Tibial artery (tissue), 4 donors: ENCODE measurements around the gene SLC35F1.
A peak's percentile ranks its signal among the peaks of the same experiment; 100 is the strongest.

Source experiments
- DNase-seq, 2 donors: peaks; one replicate each; pipeline ENCODE4 v3.0.0-alpha.2; 2019
- H3K27ac ChIP-seq, 2 donors: fragments of 200-600 bp; sonication (generic) in 1 of 2; 1 replicate in 1 of 2; 2 replicates in 1 of 2; pipeline ENCODE4 v1.5.1; 2018 to 2019; ENCODE audit warnings: mild to moderate bottlenecking in 1 of 2
- H3K27me3 ChIP-seq, 2 donors: fragments of 200-600 bp; sonication (generic) in 1 of 2; one replicate each; pipeline versions ENCODE4 v1.5.1 to v1.6.0; 2016 to 2019
- H3K36me3 ChIP-seq, 3 donors: fragments of 200-600 bp; sonication (generic) in 2 of 3; one replicate each; pipeline ENCODE4 v1.5.1; 2016 to 2019; ENCODE audit warnings: mild to moderate bottlenecking in 2 of 3
- H3K4me1 ChIP-seq, 4 donors: fragments of 200-600 bp; sonication (generic) in 2 of 4; 1 replicate in 3 of 4; 2 replicates in 1 of 4; pipeline ENCODE4 v1.5.1; 2016 to 2019
- H3K4me3 ChIP-seq, 2 donors: fragments of 200-600 bp; sonication (generic) in 1 of 2; 1 replicate in 1 of 2; 2 replicates in 1 of 2; pipeline ENCODE4 v1.5.1; 2018 to 2019; ENCODE audit warnings: mild to moderate bottlenecking in 2 of 2
- H3K9me3 ChIP-seq, 3 donors: fragments of 200-600 bp; sonication (generic) in 1 of 3; one replicate each; pipeline ENCODE4 v1.5.1; 2016 to 2019
- CTCF ChIP-seq, 2 experiments: fragments of 200-600 bp in 1 of 2; fragments of 450-650 bp in 1 of 2; IDR thresholded peaks; one replicate each; pipeline ENCODE4 v1.5.1; 2017 to 2019; ENCODE audit warnings: antibody characterized with exemption in 2 of 2, mild to moderate bottlenecking in 1 of 2, moderate library complexity in 1 of 2
- intact Hi-C: fragments of 100-400 bp; cut with DNase I; formaldehyde crosslinking; loops from one replicate; pipeline ENCODE4 v1.15.0; 2023; ENCODE audit warnings: low total_unique reads

The SLC35F1 gene

GRCh38 chr6:118319894-118320649 lies 413.0 kb downstream of the SLC35F1 start:
- peaks cover 4 to 97% (median 44%) of the 10 kb centered on the region in 4 donors for H3K4me1 ChIP-seq
- H3K36me3 ChIP-seq, result no peaks in the 10 kb centered on the region
- H3K9me3 ChIP-seq, result no peaks in the 10 kb centered on the region
- no peak for DNase-seq
- H3K27me3 ChIP-seq, result no peaks in the 10 kb centered on the region
- intact Hi-C loops, result no loop called here
- H3K27ac ChIP-seq, result peak overlapping the region; percentile 77 to 88
- TF ChIP-seq CTCF (IDR thresholded peaks at IDR 0.05), result no peak
- no peak overlapping the region for H3K4me3 ChIP-seq

- no peak for TF ChIP-seq CTCF (IDR thresholded peaks at IDR 0.05)
- intact Hi-C loops, result no loop called here
- Histone ChIP-seq H3K9me3 (no peaks in the 10 kb centered on the region), H3K4me3 (no peak overlapping the region), H3K27me3 (no peaks in the 10 kb centered on the region), H3K4me1 (peaks cover 4 to 97% (median 45%) of the 10 kb centered on the region in 4 donors), H3K27ac (peak overlapping the region; percentile 77 to 88), H3K36me3 (no peaks in the 10 kb centered on the region)
- DNase-seq, result no peak
Observed at GRCh38 chr6:118320652-118321051, 413.6 kb downstream of the SLC35F1 start.

GRCh38 chr6:118324116-118324515 lies 417.1 kb downstream of the SLC35F1 start:
- Histone ChIP-seq H3K27me3 (no peaks in the 10 kb centered on the region), H3K4me1 (peaks cover 0 to 96% (median 48%) of the 10 kb centered on the region in 4 donors), H3K4me3 (no peak overlapping the region), H3K27ac (peak overlapping the region; percentile 77 to 88), H3K9me3 (no peaks in the 10 kb centered on the region), H3K36me3 (no peaks in the 10 kb centered on the region)
- intact Hi-C loops, result no loop called here
- DNase-seq, result no peak
- TF ChIP-seq CTCF (IDR thresholded peaks at IDR 0.05), result no peak

- Histone ChIP-seq H3K27ac (peak overlapping the region; percentile 77 to 88), H3K36me3 (no peaks in the 10 kb centered on the region), H3K4me3 (no peak overlapping the region), H3K27me3 (no peaks in the 10 kb centered on the region), H3K4me1 (peaks cover 0 to 85% (median 35%) of the 10 kb centered on the region in 4 donors), H3K9me3 (no peaks in the 10 kb centered on the region)
- TF ChIP-seq CTCF (IDR thresholded peaks at IDR 0.05), result no peak
- DNase-seq, result peak; percentile 54 to 85
- intact Hi-C loops, result no loop called here
Observed at GRCh38 chr6:118325220-118325860, 418.3 kb downstream of the SLC35F1 start.

- Histone ChIP-seq H3K27me3 (no peaks in the 10 kb centered on the region), H3K27ac (peak overlapping the region; percentile 77 to 88), H3K4me1 (peaks cover 0 to 71% (median 23%) of the 10 kb centered on the region in 4 donors), H3K36me3 (no peaks in the 10 kb centered on the region), H3K9me3 (no peaks in the 10 kb centered on the region), H3K4me3 (no peak overlapping the region)
- DNase-seq, result no peak
- intact Hi-C loops, result no loop called here
- no peak for TF ChIP-seq CTCF (IDR thresholded peaks at IDR 0.05)
Observed at GRCh38 chr6:118326712-118327111, 419.6 kb downstream of the SLC35F1 start.
